Measurements from ENCODE around the gene SLC19A3.
"Not testable (repeated sequence)": the region's sequence is repeated elsewhere in the genome, so short reads cannot be mapped to it uniquely, and the experiment has no call there.

Gene SLC19A3

DNA sequence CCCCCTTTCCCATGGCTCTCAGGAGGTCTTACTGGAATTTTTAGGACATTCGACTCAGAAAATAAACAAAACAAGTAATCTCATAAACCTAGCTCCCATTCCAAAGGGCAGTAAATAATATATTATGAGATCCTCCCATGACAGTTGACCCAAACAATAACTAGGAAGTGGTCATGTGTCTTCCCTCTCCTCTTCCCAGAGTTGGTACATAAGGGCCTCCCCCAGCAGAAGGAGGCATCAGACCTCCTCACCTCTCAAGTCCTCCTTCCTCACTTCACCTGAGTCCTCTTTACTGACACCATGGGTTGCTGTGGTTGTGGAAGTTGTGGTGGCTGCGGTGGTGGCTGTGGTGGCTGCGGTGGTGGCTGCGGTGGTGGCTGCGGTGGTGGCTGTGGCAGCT, 10.2 kb upstream of the SLC19A3 start, which contains the start of gene SCYGR7:
Gene SCYGR7, plus strand, starts transcription at position 301 of the 400 bp plus-strand sequence. Its CDS starts 0 bp downstream, at position 301.
- H3K79me2 ChIP-seq (ENCODE audit: control insufficient read depth, insufficient read depth, low read length, unreplicated experiment) = no peaks in the 10 kb centered on the region
- H3K27ac ChIP-seq (ENCODE audit: low read depth, low read length) = no peak within 1 kb of the TSS
- peaks cover 22% of the 10 kb centered on the region for H3K27me3 ChIP-seq (ENCODE audit: insufficient read depth, low read length)
- no peaks in the 10 kb centered on the region for H3K4me1 ChIP-seq (ENCODE audit: control insufficient read depth, insufficient read depth, low read length, unreplicated experiment)
- no peak within 1 kb of the TSS for H2AFZ ChIP-seq (ENCODE audit: low read length, unreplicated experiment)
- H3K4me3 ChIP-seq (ENCODE audit: low read depth, low read length) = no peak within 1 kb of the TSS
- no peaks in the 10 kb centered on the region for H3K36me3 ChIP-seq (ENCODE audit: insufficient read depth, low read length)

DNA sequence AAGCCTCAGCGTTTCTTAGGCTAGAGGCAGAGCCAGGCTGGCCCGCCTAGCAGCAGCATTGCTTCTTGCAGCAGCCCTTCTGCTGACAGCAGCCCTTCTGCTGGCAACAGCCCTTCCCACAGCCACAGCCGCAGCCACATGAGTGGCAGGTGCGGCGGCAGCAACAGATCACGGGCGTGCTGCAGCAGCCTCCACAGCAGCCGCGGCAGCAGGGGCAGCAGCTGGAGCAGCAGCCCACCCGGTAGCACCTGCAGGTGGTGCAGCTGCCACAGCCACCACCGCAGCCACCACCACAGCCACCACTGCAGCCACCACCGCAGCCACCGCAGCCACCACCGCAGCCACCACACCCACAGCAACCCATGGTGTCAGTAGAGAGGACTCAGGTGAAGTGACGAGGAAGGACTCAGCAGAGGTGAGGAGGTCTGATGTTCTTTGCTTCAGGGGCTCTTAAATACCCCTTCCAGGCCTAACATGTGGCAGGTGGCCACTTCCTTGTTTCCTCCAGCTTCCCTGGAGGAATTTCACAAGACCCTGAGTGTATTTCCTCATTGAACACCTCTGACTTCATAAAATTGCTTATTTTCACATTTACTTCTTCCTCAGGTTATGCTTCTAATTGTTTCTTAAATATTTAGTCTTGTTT, 6.7 kb upstream of the SLC19A3 start, which contains the start of gene SCYGR6:
Gene SCYGR6, minus strand, starts transcription at position 364 of the 646 bp plus-strand sequence. Its CDS starts 0 bp downstream, at position 364.
- Histone ChIP-seq H3K4me1 (ENCODE audit: control insufficient read depth, insufficient read depth, low read length, unreplicated experiment) (no peaks in the 10 kb centered on the region), H3K27ac (ENCODE audit: low read depth, low read length) (no peak within 1 kb of the TSS), H3K4me3 (ENCODE audit: low read depth, low read length) (no peak within 1 kb of the TSS), H3K27me3 (ENCODE audit: insufficient read depth, low read length) (0 out of 2 replicates have a peak, but pooled peaks cover 4% of the 10 kb centered on the region), H3K79me2 (ENCODE audit: control insufficient read depth, insufficient read depth, low read length, unreplicated experiment) (no peaks in the 10 kb centered on the region), H2AFZ (ENCODE audit: low read length, unreplicated experiment) (no peak within 1 kb of the TSS), H3K36me3 (ENCODE audit: insufficient read depth, low read length) (no peaks in the 10 kb centered on the region)

DNA sequence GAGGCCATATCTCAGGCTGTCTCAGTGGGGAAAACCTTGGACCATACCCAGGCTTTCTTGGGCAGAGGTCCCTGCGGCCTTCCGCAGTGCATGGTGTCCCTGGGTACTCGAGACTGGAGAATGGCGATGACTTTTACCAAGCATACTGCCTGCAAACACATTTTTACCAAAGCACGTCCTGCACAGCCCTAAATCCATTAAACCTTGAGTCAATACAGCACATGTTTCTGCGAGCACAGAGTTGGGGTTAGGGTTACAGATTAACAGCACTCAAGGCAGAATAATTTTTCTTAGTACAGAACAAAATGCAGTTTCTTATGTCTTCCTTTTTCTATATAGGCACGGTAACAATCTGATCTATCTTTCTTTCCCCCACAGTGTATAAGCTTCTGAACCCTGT, 5.0 kb upstream of the SLC19A3 start:
- not testable (repeated sequence) for H2AFZ ChIP-seq (ENCODE audit: low read length, unreplicated experiment); H3K79me2 ChIP-seq (ENCODE audit: control insufficient read depth, insufficient read depth, low read length, unreplicated experiment); H3K36me3 ChIP-seq (ENCODE audit: insufficient read depth, low read length); H3K4me3 ChIP-seq (ENCODE audit: low read depth, low read length); H3K4me1 ChIP-seq (ENCODE audit: control insufficient read depth, insufficient read depth, low read length, unreplicated experiment); H3K27me3 ChIP-seq (ENCODE audit: insufficient read depth, low read length); H3K27ac ChIP-seq (ENCODE audit: low read depth, low read length)

DNA sequence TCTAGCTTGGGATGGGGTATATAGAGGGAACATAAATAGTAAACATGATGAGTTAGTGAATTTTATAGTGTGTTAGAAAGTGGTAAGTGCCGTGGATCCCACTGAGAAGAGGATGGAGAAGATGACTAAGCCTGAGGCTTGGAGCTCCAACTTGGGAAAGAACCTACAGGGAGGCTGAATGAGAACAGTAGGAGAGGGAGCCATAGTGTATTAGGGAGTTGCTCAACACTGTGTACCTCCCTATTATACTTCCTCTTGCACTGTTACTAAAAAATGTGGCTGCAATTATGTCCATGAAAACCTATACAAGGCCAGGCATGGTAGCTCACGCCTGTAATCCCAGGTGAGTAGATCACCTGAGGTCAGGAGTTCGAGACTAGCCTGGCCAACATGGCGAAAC, 2.9 kb upstream of the SLC19A3 start:
- 0 out of 2 replicates have a peak, but pooled peaks cover 4% of the 10 kb centered on the region for H3K27me3 ChIP-seq (ENCODE audit: insufficient read depth, low read length)
- H3K36me3 ChIP-seq (ENCODE audit: insufficient read depth, low read length) = no peaks in the 10 kb centered on the region
- H3K27ac ChIP-seq (ENCODE audit: low read depth, low read length) = no peak overlapping the region
- no peak overlapping the region for H2AFZ ChIP-seq (ENCODE audit: low read length, unreplicated experiment)
- no peaks in the 10 kb centered on the region for H3K4me1 ChIP-seq (ENCODE audit: control insufficient read depth, insufficient read depth, low read length, unreplicated experiment)
- no peak overlapping the region for H3K4me3 ChIP-seq (ENCODE audit: low read depth, low read length)
- H3K79me2 ChIP-seq (ENCODE audit: control insufficient read depth, insufficient read depth, low read length, unreplicated experiment) = no peaks in the 10 kb centered on the region

DNA sequence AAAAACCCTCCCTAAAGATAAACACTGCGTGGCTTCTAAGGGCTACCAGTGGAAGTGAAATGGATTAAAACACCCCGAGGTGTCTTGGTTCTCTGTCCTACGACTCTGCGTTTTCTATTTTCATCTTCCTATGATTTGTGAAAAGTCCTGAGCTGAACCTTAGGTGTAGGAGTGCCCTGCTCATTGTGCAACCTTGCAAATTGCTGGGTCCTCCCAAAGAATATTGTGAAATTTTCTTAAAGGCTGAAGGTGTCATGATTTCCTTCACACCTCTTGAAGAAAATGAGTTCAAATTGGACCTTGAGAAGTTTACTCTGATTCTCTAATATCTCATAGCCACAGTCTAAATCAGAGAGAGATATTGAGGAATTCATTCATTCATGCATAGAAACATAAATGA, 1.8 kb upstream of the SLC19A3 start:
- H3K27me3 ChIP-seq (ENCODE audit: insufficient read depth, low read length) = no peaks in the 10 kb centered on the region
- H3K4me1 ChIP-seq (ENCODE audit: control insufficient read depth, insufficient read depth, low read length, unreplicated experiment) = no peaks in the 10 kb centered on the region
- H3K4me3 ChIP-seq (ENCODE audit: low read depth, low read length) = no peak overlapping the region
- no peaks in the 10 kb centered on the region for H3K79me2 ChIP-seq (ENCODE audit: control insufficient read depth, insufficient read depth, low read length, unreplicated experiment)
- H3K27ac ChIP-seq (ENCODE audit: low read depth, low read length) = no peak overlapping the region
- no peak overlapping the region for H2AFZ ChIP-seq (ENCODE audit: low read length, unreplicated experiment)
- H3K36me3 ChIP-seq (ENCODE audit: insufficient read depth, low read length) = no peaks in the 10 kb centered on the region

DNA sequence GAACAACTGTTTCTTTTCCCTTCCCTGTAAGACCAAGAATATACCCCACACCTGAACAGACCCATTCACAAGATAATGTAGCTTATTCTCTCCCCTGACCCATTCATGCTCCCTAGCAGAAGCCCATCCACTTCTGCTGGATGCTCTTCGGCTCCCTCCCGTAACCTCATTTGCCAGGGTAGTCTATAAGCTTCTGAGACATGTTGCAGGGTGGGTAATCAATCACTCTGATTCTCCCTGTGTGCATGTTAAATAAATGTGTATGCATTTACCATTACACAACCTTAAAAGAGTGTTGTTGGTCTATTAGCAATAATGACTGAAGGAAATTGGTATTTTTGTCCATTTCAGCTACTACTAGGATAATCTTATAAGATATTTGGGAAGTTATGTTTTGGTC, 1.3 kb downstream of the SLC19A3 start:
- H3K27me3 ChIP-seq (ENCODE audit: insufficient read depth, low read length) = no peaks in the 10 kb centered on the region
- H3K4me3 ChIP-seq (ENCODE audit: low read depth, low read length) = no peak overlapping the region
- no peaks in the 10 kb centered on the region for H3K36me3 ChIP-seq (ENCODE audit: insufficient read depth, low read length)
- no peak overlapping the region for H3K27ac ChIP-seq (ENCODE audit: low read depth, low read length)
- H3K79me2 ChIP-seq (ENCODE audit: control insufficient read depth, insufficient read depth, low read length, unreplicated experiment) = no peaks in the 10 kb centered on the region
- H3K4me1 ChIP-seq (ENCODE audit: control insufficient read depth, insufficient read depth, low read length, unreplicated experiment) = no peaks in the 10 kb centered on the region
- no peak overlapping the region for H2AFZ ChIP-seq (ENCODE audit: low read length, unreplicated experiment)

DNA sequence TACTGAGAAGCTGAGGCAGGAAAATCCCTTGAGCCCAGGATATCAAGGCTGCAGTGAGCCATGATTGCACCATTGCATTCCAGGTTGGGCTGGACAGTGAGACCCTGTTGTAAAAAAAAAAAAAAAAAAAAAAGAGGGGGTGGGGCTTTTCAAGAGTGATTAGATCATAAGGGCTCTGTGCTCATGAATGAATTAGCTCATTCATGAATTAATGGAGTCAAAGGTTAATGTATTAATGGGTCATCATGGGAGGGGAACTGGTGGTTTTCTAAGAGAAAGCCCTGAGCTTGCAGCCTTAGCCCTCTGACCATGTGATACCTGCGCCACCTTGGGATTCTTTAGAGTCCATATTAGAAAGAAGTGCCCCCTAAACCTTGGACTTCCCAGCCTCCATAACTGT, 4.5 kb downstream of the SLC19A3 start:
- no peaks in the 10 kb centered on the region for H3K79me2 ChIP-seq (ENCODE audit: control insufficient read depth, insufficient read depth, low read length, unreplicated experiment)
- no peak overlapping the region for H3K27ac ChIP-seq (ENCODE audit: low read depth, low read length)
- H3K36me3 ChIP-seq (ENCODE audit: insufficient read depth, low read length) = no peaks in the 10 kb centered on the region
- no peak overlapping the region for H2AFZ ChIP-seq (ENCODE audit: low read length, unreplicated experiment)
- H3K27me3 ChIP-seq (ENCODE audit: insufficient read depth, low read length) = no peaks in the 10 kb centered on the region
- H3K4me1 ChIP-seq (ENCODE audit: control insufficient read depth, insufficient read depth, low read length, unreplicated experiment) = no peaks in the 10 kb centered on the region
- H3K4me3 ChIP-seq (ENCODE audit: low read depth, low read length) = no peak overlapping the region

DNA sequence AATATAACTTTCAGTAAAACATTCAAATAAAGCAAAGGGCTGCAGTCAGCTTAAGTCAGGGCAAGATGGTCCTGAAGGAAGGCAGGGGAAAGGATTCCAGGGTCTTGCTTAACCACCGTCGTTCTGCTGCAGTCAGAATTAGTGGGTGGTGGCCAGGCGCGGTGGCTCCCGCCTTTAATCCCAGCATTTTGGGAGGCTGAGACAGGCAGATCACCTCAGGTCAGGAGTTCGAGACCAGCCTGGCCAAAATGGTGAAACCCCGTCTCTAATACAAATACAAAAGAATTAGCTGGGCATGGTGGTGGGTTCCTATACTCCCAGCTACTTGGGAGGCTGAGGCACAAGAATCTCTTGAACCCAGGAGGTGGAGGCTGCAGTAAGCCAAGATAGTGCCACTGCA, 6.8 kb downstream of the SLC19A3 start:
- Histone ChIP-seq H2AFZ (ENCODE audit: low read length, unreplicated experiment) (no peak overlapping the region), H3K79me2 (ENCODE audit: control insufficient read depth, insufficient read depth, low read length, unreplicated experiment) (no peaks in the 10 kb centered on the region), H3K27me3 (ENCODE audit: insufficient read depth, low read length) (no peaks in the 10 kb centered on the region), H3K4me3 (ENCODE audit: low read depth, low read length) (no peak overlapping the region), H3K4me1 (ENCODE audit: control insufficient read depth, insufficient read depth, low read length, unreplicated experiment) (no peaks in the 10 kb centered on the region), H3K27ac (ENCODE audit: low read depth, low read length) (no peak overlapping the region), H3K36me3 (ENCODE audit: insufficient read depth, low read length) (no peaks in the 10 kb centered on the region)

DNA sequence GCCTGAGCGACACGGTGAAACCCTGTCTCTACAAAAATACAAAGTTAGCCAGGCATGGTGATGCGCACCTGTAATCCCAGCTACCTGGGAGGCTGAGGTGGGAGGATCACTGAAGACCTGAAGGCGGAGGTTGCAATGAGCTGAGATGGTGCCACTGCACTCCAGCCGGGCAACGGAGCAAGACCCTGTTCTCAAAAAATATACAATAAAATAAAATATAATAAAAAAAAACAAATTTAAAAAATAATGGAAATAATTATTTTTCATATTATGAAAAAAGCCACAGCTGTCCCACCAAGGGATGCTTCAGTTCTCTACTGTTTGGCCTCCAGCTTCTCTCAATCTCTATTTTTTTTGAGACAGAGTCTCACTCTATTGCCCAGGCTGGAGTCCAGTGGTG, 10.4 kb downstream of the SLC19A3 start:
- Histone ChIP-seq H3K27ac (ENCODE audit: low read depth, low read length) (no peak overlapping the region), H3K4me3 (ENCODE audit: low read depth, low read length) (no peak overlapping the region), H3K36me3 (ENCODE audit: insufficient read depth, low read length) (no peaks in the 10 kb centered on the region), H3K79me2 (ENCODE audit: control insufficient read depth, insufficient read depth, low read length, unreplicated experiment) (no peaks in the 10 kb centered on the region), H3K27me3 (ENCODE audit: insufficient read depth, low read length) (no peaks in the 10 kb centered on the region), H3K4me1 (ENCODE audit: control insufficient read depth, insufficient read depth, low read length, unreplicated experiment) (peaks cover 10% of the 10 kb centered on the region), H2AFZ (ENCODE audit: low read length, unreplicated experiment) (no peak overlapping the region)

DNA sequence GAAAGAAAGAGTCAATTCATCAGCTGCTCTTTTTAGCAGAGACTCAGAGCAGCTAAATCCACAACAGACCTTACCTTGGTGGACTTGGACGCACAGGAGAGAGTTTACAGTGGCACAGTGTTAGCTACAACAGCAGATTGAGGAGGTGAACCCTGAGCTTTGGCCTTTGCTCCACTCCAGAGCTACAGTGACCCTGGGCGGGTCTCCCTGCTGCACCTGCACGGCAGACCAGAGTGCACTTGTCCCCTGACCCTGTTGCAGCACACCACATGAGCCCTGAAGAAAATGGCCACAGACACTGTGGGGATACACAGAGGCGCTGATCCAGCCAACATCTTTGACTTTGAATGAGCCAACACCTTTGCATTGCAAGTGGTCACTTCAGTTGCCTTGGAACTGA, 11.0 kb downstream of the SLC19A3 start:
- no peaks in the 10 kb centered on the region for H3K36me3 ChIP-seq (ENCODE audit: insufficient read depth, low read length)
- no peaks in the 10 kb centered on the region for H3K79me2 ChIP-seq (ENCODE audit: control insufficient read depth, insufficient read depth, low read length, unreplicated experiment)
- no peak overlapping the region for H3K27ac ChIP-seq (ENCODE audit: low read depth, low read length)
- peaks cover 10% of the 10 kb centered on the region for H3K4me1 ChIP-seq (ENCODE audit: control insufficient read depth, insufficient read depth, low read length, unreplicated experiment)
- no peak overlapping the region for H2AFZ ChIP-seq (ENCODE audit: low read length, unreplicated experiment)
- no peak overlapping the region for H3K4me3 ChIP-seq (ENCODE audit: low read depth, low read length)
- H3K27me3 ChIP-seq (ENCODE audit: insufficient read depth, low read length) = no peaks in the 10 kb centered on the region

DNA sequence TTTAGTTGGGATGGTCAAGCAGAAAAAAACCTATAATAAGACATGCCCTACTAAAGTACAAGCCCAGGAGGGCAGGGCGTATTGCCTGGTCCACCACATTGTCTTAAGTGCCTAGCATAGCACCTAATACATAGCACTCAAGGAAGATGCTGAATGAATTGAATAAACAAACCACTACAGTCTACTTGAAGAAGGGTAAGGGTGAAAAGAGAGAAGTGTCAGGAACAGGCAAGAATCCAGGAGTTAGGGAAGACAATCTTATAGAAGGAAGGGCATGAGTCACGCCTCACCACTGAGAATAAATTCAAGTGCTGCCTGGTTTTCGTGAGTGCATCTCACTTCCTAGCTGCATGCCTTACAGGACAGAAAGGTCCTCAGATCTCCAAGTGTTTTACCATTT, 13.9 kb downstream of the SLC19A3 start:
- H2AFZ ChIP-seq (ENCODE audit: low read length, unreplicated experiment) = no peak overlapping the region
- no peak overlapping the region for H3K27ac ChIP-seq (ENCODE audit: low read depth, low read length)
- peaks cover 10% of the 10 kb centered on the region for H3K4me1 ChIP-seq (ENCODE audit: control insufficient read depth, insufficient read depth, low read length, unreplicated experiment)
- peak overlapping the region; percentile 5; the same call in 1 of the 2 replicates for H3K4me3 ChIP-seq (ENCODE audit: low read depth, low read length)
- no peaks in the 10 kb centered on the region for H3K27me3 ChIP-seq (ENCODE audit: insufficient read depth, low read length)
- H3K79me2 ChIP-seq (ENCODE audit: control insufficient read depth, insufficient read depth, low read length, unreplicated experiment) = no peaks in the 10 kb centered on the region
- no peaks in the 10 kb centered on the region for H3K36me3 ChIP-seq (ENCODE audit: insufficient read depth, low read length)

Measured in ACC112 (cell line).